Measurements from ENCODE around the gene OR10H3.
"Not testable (repeated sequence)": the region's sequence is repeated elsewhere in the genome, so short reads cannot be mapped to it uniquely, and the experiment has no call there.

OR10H3 gene

DNA sequence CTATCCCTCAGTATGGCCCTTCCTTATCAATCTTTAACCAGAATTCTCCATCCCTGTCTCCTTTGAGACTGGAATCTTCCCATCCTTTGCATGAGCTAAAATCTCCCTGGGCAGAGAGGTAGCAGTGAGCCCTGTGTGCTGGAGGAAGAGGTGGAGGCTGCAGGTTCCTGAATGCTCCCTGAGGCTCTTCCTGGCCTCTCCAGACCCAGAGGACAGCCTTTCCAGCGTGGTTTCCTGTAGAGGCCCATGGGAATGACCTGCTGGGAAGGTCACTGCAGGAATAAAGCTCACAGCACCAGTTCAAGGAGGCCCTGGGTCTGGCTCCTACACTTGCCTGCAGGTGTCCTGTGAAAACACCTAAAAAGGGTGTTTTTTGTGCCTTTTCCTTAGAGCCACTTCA lies 5.4 kb upstream of the OR10H3 start:
- 0% methylated on average over 1 of the region's 1 CpG for WGBS, 2 experiments (ENCODE audit: insufficient coverage in 2 of 2)

DNA sequence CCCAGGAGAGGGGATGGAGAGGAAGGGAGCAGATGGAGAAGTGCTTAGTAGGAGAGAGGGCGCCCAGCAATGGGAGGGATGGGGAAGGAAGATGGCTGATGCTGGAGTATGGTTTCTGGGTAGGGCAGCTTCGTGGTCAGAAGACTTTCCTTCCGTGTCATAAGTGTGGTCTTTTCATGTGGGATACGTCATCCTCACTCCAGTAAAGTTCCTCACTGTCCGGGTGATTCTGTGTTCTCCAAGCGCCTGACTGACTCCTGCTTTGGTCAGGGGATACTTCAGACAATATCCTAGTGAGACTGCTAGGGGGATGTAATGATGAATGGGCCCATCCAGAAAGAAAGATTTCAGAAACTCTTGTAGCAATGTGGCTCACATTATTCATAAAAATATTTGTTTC lies 3.9 kb upstream of the OR10H3 start:
- Histone ChIP-seq H3K4me1 (ENCODE audit: control insufficient read depth, insufficient read depth, low read length, poor library complexity, severe bottlenecking) (no peaks in the 10 kb centered on the region), H3K9me3 (ENCODE audit: control insufficient read depth, low read length) (peaks cover 55% of the 10 kb centered on the region), H3K36me3 (ENCODE audit: control insufficient read depth, insufficient read depth, low read length) (no peaks in the 10 kb centered on the region), H3K4me3 (ENCODE audit: extremely low read depth, insufficient read depth, low read length, poor library complexity, severe bottlenecking) (no peak overlapping the region), H3K27ac (ENCODE audit: low read depth, low read length, severe bottlenecking) (no peak overlapping the region)
- 64 to 76% methylated on average over 3 to 5 of the region's 6 CpGs for WGBS, 2 experiments (ENCODE audit: insufficient coverage in 2 of 2)

More for the DNA sequence above, 5.4 kb upstream of the OR10H3 start:
- Histone ChIP-seq H3K36me3 (ENCODE audit: control insufficient read depth, insufficient read depth, low read length) (no peaks in the 10 kb centered on the region), H3K4me1 (ENCODE audit: control insufficient read depth, insufficient read depth, low read length, poor library complexity, severe bottlenecking) (no peaks in the 10 kb centered on the region), H3K4me3 (ENCODE audit: extremely low read depth, insufficient read depth, low read length, poor library complexity, severe bottlenecking) (no peak overlapping the region), H3K9me3 (ENCODE audit: control insufficient read depth, low read length) (peaks cover 54% of the 10 kb centered on the region), H3K27ac (ENCODE audit: low read depth, low read length, severe bottlenecking) (no peak overlapping the region)

DNA sequence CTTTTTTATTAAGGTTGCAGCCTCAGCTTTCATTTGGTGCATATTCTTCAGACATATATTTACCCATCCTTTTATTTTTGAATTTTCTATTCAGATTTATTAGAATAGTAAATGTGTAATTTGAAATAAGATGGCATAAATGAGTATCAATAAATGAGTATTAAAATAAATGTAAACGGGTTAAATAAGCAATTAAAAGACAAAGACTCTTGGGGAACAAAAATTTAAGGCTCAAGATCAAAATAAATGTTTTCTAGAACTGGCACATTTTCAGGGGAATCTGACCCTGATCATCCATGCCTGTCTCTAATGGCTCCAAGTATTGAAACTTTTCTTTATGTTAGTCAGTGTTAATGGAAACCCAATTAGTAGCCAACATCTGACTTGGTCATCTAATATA lies 3.0 kb downstream of the OR10H3 start:
- Histone ChIP-seq H3K9me3 (ENCODE audit: control insufficient read depth, low read length) (peaks cover 41% of the 10 kb centered on the region), H3K4me1 (ENCODE audit: control insufficient read depth, insufficient read depth, low read length, poor library complexity, severe bottlenecking) (no peaks in the 10 kb centered on the region), H3K36me3 (ENCODE audit: control insufficient read depth, insufficient read depth, low read length) (no peaks in the 10 kb centered on the region), H3K27ac (ENCODE audit: low read depth, low read length, severe bottlenecking) (no peak overlapping the region), H3K4me3 (ENCODE audit: extremely low read depth, insufficient read depth, low read length, poor library complexity, severe bottlenecking) (no peak overlapping the region)
- 17% methylated on average over 1 of the region's 1 CpG; no CpG with 5 or more reads in 1 of the 2 experiments for WGBS, 2 experiments (ENCODE audit: insufficient coverage in 2 of 2)

DNA sequence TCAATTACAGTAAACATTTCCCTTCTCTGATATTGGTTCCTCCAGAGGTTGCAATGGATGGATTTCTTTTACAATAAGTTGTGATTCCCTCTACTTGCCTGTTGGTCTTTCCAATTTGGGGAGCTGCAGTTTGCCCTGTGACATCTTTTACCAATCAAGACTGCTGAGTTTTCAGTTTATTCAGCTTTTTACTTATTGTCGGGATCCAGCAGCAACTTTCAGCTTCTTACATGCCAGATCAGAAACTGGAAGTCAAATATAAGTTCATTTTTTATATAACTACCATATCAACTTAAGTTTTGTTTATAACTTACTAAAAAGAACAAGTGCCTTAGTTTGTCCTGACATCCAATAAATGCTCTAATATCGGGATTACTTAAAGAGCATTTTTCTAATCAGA lies 10.5 kb downstream of the OR10H3 start:
- WGBS, 2 experiments (ENCODE audit: insufficient coverage in 2 of 2) = 83% methylated on average over 1 of the region's 2 CpGs; no CpG with 5 or more reads in 1 of the 2 experiments
- no peaks in the 10 kb centered on the region for H3K36me3 ChIP-seq (ENCODE audit: control insufficient read depth, insufficient read depth, low read length)
- H3K4me1 ChIP-seq (ENCODE audit: control insufficient read depth, insufficient read depth, low read length, poor library complexity, severe bottlenecking) = no peaks in the 10 kb centered on the region
- H3K4me3 ChIP-seq (ENCODE audit: extremely low read depth, insufficient read depth, low read length, poor library complexity, severe bottlenecking) = no peak overlapping the region
- H3K27ac ChIP-seq (ENCODE audit: low read depth, low read length, severe bottlenecking) = no peak overlapping the region
- peaks cover 30% of the 10 kb centered on the region for H3K9me3 ChIP-seq (ENCODE audit: control insufficient read depth, low read length)

DNA sequence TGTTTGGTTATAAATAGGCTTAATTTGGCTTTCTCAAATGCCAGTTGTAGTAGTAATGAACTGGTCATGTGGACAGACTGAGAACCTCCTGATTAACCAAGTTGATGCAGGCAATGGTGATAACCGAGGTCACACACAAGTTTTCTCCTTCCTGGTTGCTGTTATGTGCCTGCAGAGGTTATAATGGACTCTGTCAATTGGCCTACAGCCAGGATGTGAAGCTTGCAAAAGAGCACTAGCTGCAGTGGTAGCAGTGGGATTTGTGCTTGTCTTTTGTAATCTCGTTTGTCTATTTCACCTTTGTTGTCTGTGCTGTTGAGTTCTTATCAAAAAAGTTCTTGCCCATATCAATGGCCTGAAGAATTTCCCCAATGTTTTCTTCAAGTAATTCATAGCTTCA lies 20.6 kb downstream of the OR10H3 start:
- no peaks in the 10 kb centered on the region for H3K36me3 ChIP-seq (ENCODE audit: control insufficient read depth, insufficient read depth, low read length)
- no peaks in the 10 kb centered on the region for H3K4me1 ChIP-seq (ENCODE audit: control insufficient read depth, insufficient read depth, low read length, poor library complexity, severe bottlenecking)
- H3K27ac ChIP-seq (ENCODE audit: low read depth, low read length, severe bottlenecking) = no peak overlapping the region
- WGBS, 2 experiments (ENCODE audit: insufficient coverage in 2 of 2) = 42 to 50% methylated on average over 1 to 2 of the region's 2 CpGs
- H3K4me3 ChIP-seq (ENCODE audit: extremely low read depth, insufficient read depth, low read length, poor library complexity, severe bottlenecking) = no peak overlapping the region
- H3K9me3 ChIP-seq (ENCODE audit: control insufficient read depth, low read length) = peaks cover 48% of the 10 kb centered on the region

DNA sequence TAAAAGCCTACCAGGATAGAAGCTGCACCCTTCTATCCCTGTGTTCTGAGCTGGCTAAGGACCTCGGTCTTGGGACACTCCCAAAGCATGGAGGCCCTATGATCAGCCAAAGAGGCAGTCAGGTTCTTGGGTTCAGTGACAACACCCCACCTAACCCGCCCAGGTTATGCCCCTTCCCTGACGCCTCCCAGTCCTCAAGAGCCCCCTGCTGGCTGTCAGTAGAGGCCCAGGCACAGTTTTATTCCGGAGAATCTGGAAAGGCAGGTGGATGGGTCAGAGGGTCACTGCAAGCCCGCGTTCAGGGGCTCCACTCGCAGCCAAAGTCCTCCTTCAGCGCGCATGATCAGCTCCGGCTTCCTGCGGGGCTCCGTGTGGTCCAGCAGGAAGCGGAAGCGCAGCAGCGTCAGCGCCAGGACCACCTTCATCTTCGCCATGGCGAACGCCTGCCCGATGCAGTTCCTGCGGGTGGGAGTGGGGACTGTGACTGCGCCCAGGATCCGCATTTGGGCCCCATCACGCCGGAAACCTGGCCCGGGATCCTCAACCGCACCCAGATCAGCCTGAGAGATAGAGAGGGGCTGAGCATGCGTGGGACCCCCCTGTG lies 22.3 kb downstream of the OR10H3 start:
- Histone ChIP-seq H3K4me3 (ENCODE audit: extremely low read depth, insufficient read depth, low read length, poor library complexity, severe bottlenecking) (no peak overlapping the region), H3K36me3 (ENCODE audit: control insufficient read depth, insufficient read depth, low read length) (no peaks in the 10 kb centered on the region), H3K4me1 (ENCODE audit: control insufficient read depth, insufficient read depth, low read length, poor library complexity, severe bottlenecking) (no peaks in the 10 kb centered on the region), H3K27ac (ENCODE audit: low read depth, low read length, severe bottlenecking) (no peak overlapping the region), H3K9me3 (ENCODE audit: control insufficient read depth, low read length) (peaks cover 47% of the 10 kb centered on the region)
- 77 to 82% methylated on average over 26 to 28 of the region's 28 CpGs for WGBS, 2 experiments (ENCODE audit: insufficient coverage in 2 of 2)

DNA sequence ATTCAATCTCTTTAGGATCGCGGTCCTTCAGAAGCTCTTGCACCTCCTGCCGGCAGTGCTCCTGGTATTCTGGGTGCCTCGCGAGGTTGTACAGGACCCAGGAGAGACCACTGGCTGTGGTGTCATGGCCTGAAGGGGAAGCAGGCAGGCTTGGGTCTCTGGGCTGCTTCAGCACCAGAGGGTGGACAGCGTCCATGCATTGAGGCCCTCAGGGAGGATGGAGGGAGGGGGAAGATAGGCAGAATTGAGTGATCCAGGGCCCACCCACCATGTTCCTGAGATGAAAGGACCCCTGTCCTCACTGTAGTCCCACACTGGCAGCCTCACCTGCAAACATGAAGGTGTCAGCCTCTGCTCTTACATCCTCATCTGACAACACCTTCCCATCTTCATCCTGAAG lies 31.8 kb downstream of the OR10H3 start:
- Histone ChIP-seq H3K36me3 (ENCODE audit: control insufficient read depth, insufficient read depth, low read length) (no peaks in the 10 kb centered on the region), H3K4me1 (ENCODE audit: control insufficient read depth, insufficient read depth, low read length, poor library complexity, severe bottlenecking) (no peaks in the 10 kb centered on the region), H3K9me3 (ENCODE audit: control insufficient read depth, low read length) (peaks cover 69% of the 10 kb centered on the region), H3K27ac (ENCODE audit: low read depth, low read length, severe bottlenecking) (no peak overlapping the region), H3K4me3 (ENCODE audit: extremely low read depth, insufficient read depth, low read length, poor library complexity, severe bottlenecking) (no peak overlapping the region)
- 88 to 90% methylated on average over 1 to 2 of the region's 6 CpGs for WGBS, 2 experiments (ENCODE audit: insufficient coverage in 2 of 2)

DNA sequence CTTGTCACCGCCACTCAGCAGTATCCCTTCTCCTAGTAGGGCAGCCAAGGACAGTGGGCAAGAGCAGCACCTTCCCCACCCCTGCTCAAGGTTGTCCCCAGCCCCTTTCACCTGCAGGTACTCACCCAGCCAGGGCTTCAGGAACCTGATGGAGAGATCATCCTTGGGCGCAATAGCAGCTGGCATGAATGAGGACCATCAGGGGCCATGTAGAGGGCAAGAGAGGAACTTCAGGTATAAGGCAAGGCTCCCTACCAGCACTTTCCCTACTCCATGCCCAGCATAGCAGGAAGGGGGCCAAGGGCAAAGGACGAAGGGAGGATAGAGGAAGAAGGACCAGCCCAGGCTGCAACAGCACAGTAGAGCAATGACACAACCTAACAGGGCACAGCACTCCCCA lies 36.4 kb downstream of the OR10H3 start:
- H3K9me3 ChIP-seq (ENCODE audit: control insufficient read depth, low read length) = peaks cover 68% of the 10 kb centered on the region
- not testable (repeated sequence) for H3K4me3 ChIP-seq (ENCODE audit: extremely low read depth, insufficient read depth, low read length, poor library complexity, severe bottlenecking); H3K27ac ChIP-seq (ENCODE audit: low read depth, low read length, severe bottlenecking); H3K4me1 ChIP-seq (ENCODE audit: control insufficient read depth, insufficient read depth, low read length, poor library complexity, severe bottlenecking); H3K36me3 ChIP-seq (ENCODE audit: control insufficient read depth, insufficient read depth, low read length)
- WGBS, 2 experiments (ENCODE audit: insufficient coverage in 2 of 2) = 58 to 100% methylated on average over 1 to 2 of the region's 3 CpGs

DNA sequence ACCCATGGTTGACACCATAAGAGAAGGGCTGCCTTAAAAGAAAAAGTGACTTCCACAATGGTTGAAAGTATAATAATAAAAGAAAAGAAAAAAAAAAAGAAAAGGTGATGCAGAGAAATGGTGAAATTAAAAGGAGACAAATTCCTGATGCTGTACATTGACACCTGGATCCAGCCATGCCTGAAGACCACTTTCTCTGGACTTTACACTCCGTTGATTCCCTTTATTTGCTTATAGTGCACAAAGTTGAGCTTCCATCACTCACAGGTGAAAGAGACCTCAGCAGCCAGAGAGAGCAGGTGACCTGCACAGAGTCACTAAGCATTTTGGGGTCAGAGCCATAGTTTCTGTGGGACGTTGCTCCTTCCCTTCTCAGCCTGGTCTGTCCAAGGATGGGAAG lies 37.5 kb downstream of the OR10H3 start:
- no peaks in the 10 kb centered on the region for H3K36me3 ChIP-seq (ENCODE audit: control insufficient read depth, insufficient read depth, low read length)
- H3K27ac ChIP-seq (ENCODE audit: low read depth, low read length, severe bottlenecking) = no peak overlapping the region
- peaks cover 62% of the 10 kb centered on the region for H3K9me3 ChIP-seq (ENCODE audit: control insufficient read depth, low read length)
- no peaks in the 10 kb centered on the region for H3K4me1 ChIP-seq (ENCODE audit: control insufficient read depth, insufficient read depth, low read length, poor library complexity, severe bottlenecking)
- 19 to 63% methylated on average over 1 to 2 of the region's 2 CpGs for WGBS, 2 experiments (ENCODE audit: insufficient coverage in 2 of 2)
- H3K4me3 ChIP-seq (ENCODE audit: extremely low read depth, insufficient read depth, low read length, poor library complexity, severe bottlenecking) = no peak overlapping the region

DNA sequence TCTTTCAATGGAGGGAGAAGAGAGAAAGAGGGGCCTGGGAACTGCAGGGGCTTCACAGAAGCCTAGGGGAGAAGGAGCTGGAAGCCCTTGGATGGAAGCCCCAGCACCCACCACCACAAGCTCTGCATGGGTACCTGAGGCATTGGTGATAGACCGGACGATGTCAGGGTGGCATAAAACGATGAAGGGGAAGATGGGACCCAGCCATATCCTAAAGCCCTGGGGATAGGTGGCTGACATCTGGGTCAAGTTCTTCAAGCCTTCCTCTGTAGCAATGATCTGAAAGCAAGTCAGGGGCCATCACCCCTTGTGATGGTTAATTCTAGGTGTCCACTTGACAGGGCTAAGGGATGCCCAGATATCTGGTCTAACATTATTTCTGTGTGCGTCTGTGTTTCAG lies 38.5 kb downstream of the OR10H3 start:
- peaks cover 69% of the 10 kb centered on the region for H3K9me3 ChIP-seq (ENCODE audit: control insufficient read depth, low read length)
- H3K4me3 ChIP-seq (ENCODE audit: extremely low read depth, insufficient read depth, low read length, poor library complexity, severe bottlenecking) = no peak overlapping the region
- no peaks in the 10 kb centered on the region for H3K4me1 ChIP-seq (ENCODE audit: control insufficient read depth, insufficient read depth, low read length, poor library complexity, severe bottlenecking)
- H3K36me3 ChIP-seq (ENCODE audit: control insufficient read depth, insufficient read depth, low read length) = no peaks in the 10 kb centered on the region
- WGBS, 2 experiments (ENCODE audit: insufficient coverage in 2 of 2) = 83 to 88% methylated on average over 1 to 4 of the region's 4 CpGs
- no peak overlapping the region for H3K27ac ChIP-seq (ENCODE audit: low read depth, low read length, severe bottlenecking)

DNA sequence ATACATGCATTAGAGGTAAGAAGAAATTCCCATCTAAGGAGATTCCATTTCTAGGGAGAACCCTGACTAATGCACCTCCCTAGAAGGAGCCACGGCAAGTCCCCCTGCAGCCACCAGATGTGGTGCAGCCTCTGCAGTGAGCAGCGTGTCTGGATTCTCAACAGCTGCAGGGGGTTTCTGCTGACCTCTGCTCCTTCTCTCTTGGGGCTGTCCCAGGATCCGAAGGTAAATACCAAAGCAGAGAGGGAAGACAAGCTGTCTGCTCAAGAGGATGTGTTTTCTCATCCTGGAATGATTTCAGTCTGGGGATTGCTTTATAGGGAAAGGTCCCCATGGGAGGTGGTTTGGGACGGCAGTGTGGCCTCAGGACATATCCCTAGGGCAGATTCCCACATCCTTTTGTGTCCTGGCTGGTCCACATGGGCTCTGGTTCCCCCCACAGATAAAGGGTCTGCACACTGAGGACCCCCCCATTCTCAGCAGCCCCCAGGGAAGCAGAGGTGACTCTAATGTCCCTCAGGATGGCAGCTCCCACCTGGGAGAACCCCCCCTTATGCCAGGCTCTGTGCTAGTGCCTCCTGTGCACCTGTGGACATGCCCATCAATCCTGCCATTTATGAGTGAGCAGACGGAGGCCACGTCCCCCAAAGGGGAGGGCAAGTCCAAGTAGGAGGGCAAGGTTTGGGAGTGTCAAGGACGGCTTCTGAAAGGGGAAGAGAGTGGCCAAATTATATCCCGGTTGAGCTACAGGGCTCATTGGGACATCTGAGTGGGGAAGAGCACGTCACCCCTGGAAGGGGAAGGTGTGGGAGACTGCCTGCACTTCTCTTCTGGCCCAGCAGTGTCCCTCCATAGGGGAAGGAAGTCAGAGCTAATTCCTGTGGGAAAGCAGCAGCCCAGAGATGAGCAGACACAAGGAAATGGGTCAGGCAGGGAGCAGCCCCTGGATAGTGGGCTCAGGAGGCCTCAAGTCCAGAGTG lies 39.5 kb downstream of the OR10H3 start:
- Histone ChIP-seq H3K4me3 (ENCODE audit: extremely low read depth, insufficient read depth, low read length, poor library complexity, severe bottlenecking) (no peak overlapping the region), H3K27ac (ENCODE audit: low read depth, low read length, severe bottlenecking) (no peak overlapping the region), H3K4me1 (ENCODE audit: control insufficient read depth, insufficient read depth, low read length, poor library complexity, severe bottlenecking) (no peaks in the 10 kb centered on the region), H3K36me3 (ENCODE audit: control insufficient read depth, insufficient read depth, low read length) (no peaks in the 10 kb centered on the region), H3K9me3 (ENCODE audit: control insufficient read depth, low read length) (peaks cover 65% of the 10 kb centered on the region)
- WGBS, 2 experiments (ENCODE audit: insufficient coverage in 2 of 2) = 49% methylated on average over 8 of the region's 9 CpGs

Data from mesodermal cell (in vitro differentiated cells).